Measurements from ENCODE around the gene CHD9NB. TPM values are rescaled to one million over a fixed set of nuclear protein-coding genes. Genes with fewer than 3 reads are reported as not detected.

Gene CHD9NB
- total and polyA plus RNA-seq, 9 of the 15 experiments (the other 6 are each of a cell fraction or from before 2014, with no cell fraction given): 0.06 to 0.10 (median 0.07) TPM; not detected in 6

- Histone ChIP-seq H3K9me3 (replicated peaks; ENCODE audit: control insufficient read depth, insufficient read depth, low read depth, low read length) (no peaks in the 10 kb centered on the region), H3K9me1 (ENCODE audit: control insufficient read depth, insufficient read depth, low read length) (no peaks in the 10 kb centered on the region), H3K4me2 (ENCODE audit: insufficient read depth, low read length) (no peak overlapping the region), H3K27me3 (ENCODE audit: control insufficient read depth in 2 of 2, insufficient read depth in 2 of 2, low read length in 2 of 2) (no peaks in the 10 kb centered on the region), H3K4me3 (no peak overlapping the region), H3K4me1 (replicated peaks in 1 of 2; ENCODE audit: control insufficient read depth in 2 of 2, insufficient read depth in 2 of 2, low read length in 2 of 2) (peaks cover 21 to 23% of the 10 kb centered on the region in 2 experiments; a peak in 4 of 5 replicates), H2AFZ (ENCODE audit: low read depth, low read length) (no peak overlapping the region), H3K27ac (ENCODE audit: extremely low read depth, low read depth, low read length) (no peak overlapping the region), H3K36me3 (ENCODE audit: control insufficient read depth, insufficient read depth, low read length) (peaks cover 32% of the 10 kb centered on the region; the same call in 2 of the 3 replicates), H3K9ac (ENCODE audit: insufficient read depth in 1 of 2, low read depth in 2 of 2, low read length in 2 of 2) (no peak overlapping the region; a peak in 1 of 4 replicates), H3K79me2 (ENCODE audit: control insufficient read depth, insufficient read depth, low read length) (peaks cover 86% of the 10 kb centered on the region), H4K20me1 (replicated peaks; ENCODE audit: control insufficient read depth, insufficient read depth, low read length) (0 out of 2 replicates have a peak, but pooled peaks cover 6% of the 10 kb centered on the region)
- BruUV-seq (replicated peaks): no TSS peak
- in situ Hi-C loops (cut with MboI) (loop anchor here (10.0 kb wide), 1 partner anchor 446 kb away; the partner anchor contains the start of gene AKTIP), intact Hi-C loops (cut with micrococcal nuclease) (loop anchor here (5.0 to 10.0 kb wide), 3 partner anchors 163 to 448 kb away; no protein-coding TSS in a partner anchor)
- TF ChIP-seq MAZ (CRISPR knock-in tag; conservative IDR thresholded peaks at IDR 0.05 in 1 of 2, IDR thresholded peaks at IDR 0.05 in 1 of 2) (no peak), ZNF507 (tag; conservative IDR thresholded peaks at IDR 0.05) (no peak), ZKSCAN8 (CRISPR knock-in tag; IDR thresholded peaks at IDR 0.05) (0 out of 2 replicates have a peak, but pooled peaks have one; percentile 1)
- FAIRE-seq: no peak
- 73% methylated on average over 5 of the region's 5 CpGs for WGBS (ENCODE audit: insufficient coverage, low coverage, missing lambda C conversion rate)
- DNase-seq (ENCODE audit: extremely low read depth in 1 of 4, low spot score in 3 of 4): no peak
- CTCF ChIA-PET (ENCODE audit: low intra/inter-chr PET ratio): no interaction called here
- POLR2A ChIA-PET: interaction anchor here (1.5 to 1.7 kb wide), 2 partner anchors 71 to 149 kb away, joined by 3 to 4 read pairs; no protein-coding TSS in a partner anchor
- ATAC-seq: no peak
Observed at GRCh38 chr16:53058882-53059281, 6.2 kb upstream of the CHD9NB start.

DNA sequence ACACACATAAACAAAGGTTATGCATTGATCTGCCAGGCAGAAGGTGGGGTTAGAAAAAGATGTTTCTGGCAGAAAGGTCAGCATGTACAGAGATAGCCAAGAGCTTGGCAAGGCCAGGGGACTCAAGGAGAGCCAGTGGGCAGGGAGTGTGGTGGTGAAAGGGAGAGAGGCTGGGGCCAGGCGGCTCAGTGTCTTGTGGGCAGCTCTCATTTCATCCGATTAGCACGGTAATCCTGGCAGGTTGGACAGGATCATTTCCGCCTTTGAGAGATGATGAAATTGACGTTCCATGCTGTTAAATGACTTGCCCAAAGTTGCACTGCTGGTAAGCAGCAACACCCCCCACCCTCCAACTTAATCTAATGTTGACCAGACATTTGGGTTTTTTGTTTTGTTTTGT is 5.7 kb upstream of the CHD9NB start:
- H3K9ac ChIP-seq (ENCODE audit: insufficient read depth in 1 of 2, low read depth in 2 of 2, low read length in 2 of 2): peak overlapping the region; percentile 11 to 83; a peak in 2 of 4 replicates
- DNase-seq (ENCODE audit: extremely low read depth in 1 of 4, low spot score in 3 of 4) (no peak), FAIRE-seq (no peak), ATAC-seq (no peak)
- no TSS peak for BruUV-seq (replicated peaks)
- ChIA-PET CTCF (ENCODE audit: low intra/inter-chr PET ratio) (no interaction called here), POLR2A (interaction anchor here (1.5 to 1.7 kb wide), 3 partner anchors 71 to 174 kb away, joined by 3 to 4 read pairs (median 4); no protein-coding TSS in a partner anchor)
- no peaks in the 10 kb centered on the region for H3K9me1 ChIP-seq (ENCODE audit: control insufficient read depth, insufficient read depth, low read length)
- peaks cover 22 to 27% of the 10 kb centered on the region in 2 experiments; a peak in 4 of 5 replicates for H3K4me1 ChIP-seq (replicated peaks in 1 of 2; ENCODE audit: control insufficient read depth in 2 of 2, insufficient read depth in 2 of 2, low read length in 2 of 2)
- intact Hi-C loops (cut with micrococcal nuclease) (loop anchor here (5.0 to 10.0 kb wide), 3 partner anchors 164 to 449 kb away; no protein-coding TSS in a partner anchor), in situ Hi-C loops (cut with MboI) (loop anchor here (10.0 kb wide), 1 partner anchor 446 kb away; the partner anchor contains the start of gene AKTIP)
- H3K4me2 ChIP-seq (ENCODE audit: insufficient read depth, low read length): peak overlapping the region; percentile 37
- H3K36me3 ChIP-seq (ENCODE audit: control insufficient read depth, insufficient read depth, low read length): peaks cover 32% of the 10 kb centered on the region; the same call in 2 of the 3 replicates
- peaks cover 84% of the 10 kb centered on the region for H3K79me2 ChIP-seq (ENCODE audit: control insufficient read depth, insufficient read depth, low read length)
- H3K27ac ChIP-seq (ENCODE audit: extremely low read depth, low read depth, low read length): peak overlapping the region; percentile 17; the same call in 1 of the 3 replicates
- H3K4me3 ChIP-seq: no peak overlapping the region
- TF ChIP-seq CBX3 (IDR thresholded peaks at IDR 0.05; ENCODE audit: borderline replicate concordance in 1 of 2, low read length in 2 of 2) (no peak), CXXC5 (CRISPR knock-in tag; IDR thresholded peaks at IDR 0.05) (0 out of 2 replicates have a peak, but pooled peaks have one; percentile 25), CEBPG (CRISPR knock-in tag; IDR thresholded peaks at IDR 0.05) (no peak), CEBPG (tag; conservative IDR thresholded peaks at IDR 0.05 in 1 of 2, IDR thresholded peaks at IDR 0.05 in 1 of 2) (0 out of 4 replicates have a peak, but pooled peaks of 1 of the 2 experiments have one; percentile 20), ZNF644 (tag; IDR thresholded peaks at IDR 0.05; ENCODE audit: low read depth) (no peak), ATF3 (IDR thresholded peaks at IDR 0.05) (peak; percentile 37; the same call in 1 of the 2 replicates), ATF3 (CRISPR knock-in tag; conservative IDR thresholded peaks at IDR 0.05) (no peak), ZKSCAN8 (CRISPR knock-in tag; IDR thresholded peaks at IDR 0.05) (0 out of 2 replicates have a peak, but pooled peaks have one; percentile 25), CBFB (CRISPR knock-in tag; IDR thresholded peaks at IDR 0.05) (no peak)
- WGBS (ENCODE audit: insufficient coverage, low coverage, missing lambda C conversion rate): 58% methylated on average over 5 of the region's 5 CpGs
- H2AFZ ChIP-seq (ENCODE audit: low read depth, low read length): no peak overlapping the region
- 0 out of 2 replicates have a peak, but pooled peaks cover 6% of the 10 kb centered on the region for H4K20me1 ChIP-seq (replicated peaks; ENCODE audit: control insufficient read depth, insufficient read depth, low read length)
- no peaks in the 10 kb centered on the region for H3K9me3 ChIP-seq (replicated peaks; ENCODE audit: control insufficient read depth, insufficient read depth, low read depth, low read length)
- no peaks in the 10 kb centered on the region for H3K27me3 ChIP-seq (ENCODE audit: control insufficient read depth in 2 of 2, insufficient read depth in 2 of 2, low read length in 2 of 2)

Data from K562 (cell line).